ENCODE data around the gene KRT7. TPM values are rescaled to one million over a fixed set of nuclear protein-coding genes. Genes with fewer than 3 reads are reported as not detected.
A peak's percentile ranks its signal among the peaks of the same experiment; 100 is the strongest.

Gene KRT7
- total RNA-seq, 1 donor from 2014 or later, result not detected

- no peak for DNase-seq (ENCODE audit: low read depth, low spot score)
- Mint-ChIP-seq H3K27ac (ENCODE audit: unreplicated experiment) (no peak overlapping the region), H3K36me3 (ENCODE audit: low read depth) (no peaks in the 10 kb centered on the region)
Measured at GRCh38 chr12:52212701-52213563, 20.1 kb upstream of the KRT7 start.

GRCh38 chr12:52213564-52214420 lies 19.3 kb upstream of the KRT7 start:
- Mint-ChIP-seq H3K9me3 (no peaks in the 10 kb centered on the region), H3K4me1 (no peaks in the 10 kb centered on the region), H3K36me3 (ENCODE audit: low read depth) (no peaks in the 10 kb centered on the region), H3K27me3 (ENCODE audit: low read depth) (peaks cover 4% of the 10 kb centered on the region), H3K4me3 (no peak overlapping the region), H3K27ac (ENCODE audit: unreplicated experiment) (no peak overlapping the region)
- DNase-seq (ENCODE audit: low read depth, low spot score), result peak; percentile 83
- TF ChIP-seq CTCF (conservative IDR thresholded peaks at IDR 0.05), result peak; percentile 83

More at GRCh38 chr12:52212701-52213563, 20.1 kb upstream of the KRT7 start:
- Mint-ChIP-seq H3K27me3 (ENCODE audit: low read depth) (peaks cover 8% of the 10 kb centered on the region), H3K9me3 (no peaks in the 10 kb centered on the region), H3K4me1 (no peaks in the 10 kb centered on the region), H3K4me3 (no peak overlapping the region)
- no peak for TF ChIP-seq CTCF (conservative IDR thresholded peaks at IDR 0.05)

GRCh38 chr12:52214421-52214802 lies 18.6 kb upstream of the KRT7 start:
- H3K9me3 Mint-ChIP-seq, result no peaks in the 10 kb centered on the region
- no peak for TF ChIP-seq CTCF (conservative IDR thresholded peaks at IDR 0.05)
- DNase-seq (ENCODE audit: low read depth, low spot score), result no peak
- no peaks in the 10 kb centered on the region for H3K36me3 Mint-ChIP-seq (ENCODE audit: low read depth)
- H3K27me3 Mint-ChIP-seq (ENCODE audit: low read depth), result peaks cover 5% of the 10 kb centered on the region
- peak overlapping the region; percentile 78 for H3K27ac Mint-ChIP-seq (ENCODE audit: unreplicated experiment)
- no peaks in the 10 kb centered on the region for H3K4me1 Mint-ChIP-seq
- no peak overlapping the region for H3K4me3 Mint-ChIP-seq

GRCh38 chr12:52215587-52216031 lies 17.4 kb upstream of the KRT7 start:
- Mint-ChIP-seq H3K27ac (ENCODE audit: unreplicated experiment) (no peak overlapping the region), H3K36me3 (ENCODE audit: low read depth) (no peaks in the 10 kb centered on the region), H3K4me3 (no peak overlapping the region), H3K4me1 (no peaks in the 10 kb centered on the region), H3K27me3 (ENCODE audit: low read depth) (peaks cover 4% of the 10 kb centered on the region), H3K9me3 (no peaks in the 10 kb centered on the region)
- DNase-seq (ENCODE audit: low read depth, low spot score), result no peak
- no peak for TF ChIP-seq CTCF (conservative IDR thresholded peaks at IDR 0.05)

GRCh38 chr12:52216100-52216499 lies 16.9 kb upstream of the KRT7 start:
- H3K36me3 Mint-ChIP-seq (ENCODE audit: low read depth), result no peaks in the 10 kb centered on the region
- no peak overlapping the region for H3K4me3 Mint-ChIP-seq
- H3K27me3 Mint-ChIP-seq (ENCODE audit: low read depth), result peaks cover 6% of the 10 kb centered on the region
- no peak for TF ChIP-seq CTCF (conservative IDR thresholded peaks at IDR 0.05)
- no peaks in the 10 kb centered on the region for H3K4me1 Mint-ChIP-seq
- no peaks in the 10 kb centered on the region for H3K9me3 Mint-ChIP-seq
- DNase-seq (ENCODE audit: low read depth, low spot score), result no peak
- no peak overlapping the region for H3K27ac Mint-ChIP-seq (ENCODE audit: unreplicated experiment)

Measured in neural crest cell (in vitro differentiated cells).